Fibroblast of skin of abdomen (primary cell): ENCODE measurements around the gene CLDN8. TPM values are rescaled to one million over a fixed set of nuclear protein-coding genes. Genes with fewer than 3 reads are reported as not detected.

Experiments
- DNase-seq: peaks from one replicate; pipeline ENCODE4 v3.0.0-alpha.2; 2013
- polyA plus RNA-seq, 2 experiments: library from polyadenylated mRNA; unstranded; fragments of 120-200 nt; gene quantifications; one replicate each; pipeline ENCODE4 v1.2.1, GENCODE V29; 2013; ENCODE audit not compliant: insufficient read length in 2 of 2

The CLDN8 gene
- not detected for polyA plus RNA-seq (2013, experiment 1 of 2; ENCODE audit: insufficient read length)
- polyA plus RNA-seq (2013, experiment 2 of 2; ENCODE audit: insufficient read length): not detected

- DNase-seq: no peak
Observed at GRCh38 chr21:30216041-30216723, at the start of gene CLDN8. TSS of gene CLDN8 (minus strand) at chr21:30216097. CDS start at chr21:30215925, 172 bp downstream.

- DNase-seq: peak; percentile 31
Observed at GRCh38 chr21:30257773-30258172, 41.9 kb upstream of the CLDN8 start.

DNA sequence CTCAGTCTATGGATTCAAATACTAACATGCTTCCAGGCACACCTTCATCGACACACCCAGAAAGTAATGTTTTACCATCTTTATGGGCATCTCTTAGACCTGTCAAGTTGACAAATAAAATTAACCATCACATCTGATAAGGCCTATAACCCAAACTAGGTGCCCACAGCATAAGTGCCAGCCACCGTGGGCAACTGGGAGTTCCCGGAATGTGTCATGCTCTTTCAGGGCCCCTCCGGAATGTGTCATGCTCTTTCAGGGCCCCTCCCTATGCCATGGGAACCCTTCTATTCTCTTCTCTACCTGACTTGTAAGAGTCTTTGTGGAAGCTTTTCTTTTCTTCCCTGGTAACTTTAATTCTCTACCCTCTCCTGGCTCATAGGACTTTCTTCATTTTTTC lies 40.2 kb upstream of the CLDN8 start:
- no peak for DNase-seq

GRCh38 chr21:30255679-30256078 lies 39.8 kb upstream of the CLDN8 start:
- no peak for DNase-seq

DNA sequence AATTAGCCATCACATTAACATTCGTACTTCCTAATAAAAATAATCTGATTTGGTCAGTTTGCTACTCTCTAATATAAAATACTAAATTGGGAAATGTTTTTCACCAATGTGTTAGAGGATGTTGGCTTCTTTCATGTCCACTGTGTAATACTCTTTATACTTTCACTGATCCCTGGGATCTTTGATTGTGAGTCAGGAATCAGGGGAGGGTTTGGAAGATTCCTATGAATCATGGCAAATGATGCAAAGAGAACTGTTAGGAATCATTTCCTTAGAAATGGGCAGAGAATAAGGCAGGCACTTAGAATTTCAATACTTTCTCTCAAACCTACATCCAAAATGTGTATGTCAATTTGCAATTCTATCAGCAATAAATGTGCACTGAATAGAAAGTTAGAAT lies 35.9 kb upstream of the CLDN8 start:
- no peak for DNase-seq

DNA sequence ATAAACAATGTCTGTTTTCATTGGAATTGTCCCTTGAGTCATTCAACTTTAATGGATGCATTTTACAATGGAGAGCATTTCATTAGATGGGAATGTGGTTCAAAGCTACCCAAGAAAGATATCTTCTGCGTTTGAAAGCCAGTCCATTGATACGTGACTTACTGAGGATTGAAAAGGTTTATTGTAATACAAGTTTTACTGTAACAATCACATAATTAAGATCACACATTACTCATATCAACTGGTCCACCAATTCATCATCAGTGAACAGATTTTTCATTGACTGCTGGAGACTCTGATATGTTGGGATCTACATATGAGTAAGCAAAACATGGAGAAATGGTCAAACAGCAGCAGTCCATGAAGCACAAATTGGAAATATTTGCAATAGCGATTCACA lies 34.0 kb upstream of the CLDN8 start:
- no peak for DNase-seq

GRCh38 chr21:30248844-30249243 lies 32.9 kb upstream of the CLDN8 start:
- DNase-seq: no peak

- no peak for DNase-seq
Observed at GRCh38 chr21:30245061-30245460, 29.2 kb upstream of the CLDN8 start.

DNA sequence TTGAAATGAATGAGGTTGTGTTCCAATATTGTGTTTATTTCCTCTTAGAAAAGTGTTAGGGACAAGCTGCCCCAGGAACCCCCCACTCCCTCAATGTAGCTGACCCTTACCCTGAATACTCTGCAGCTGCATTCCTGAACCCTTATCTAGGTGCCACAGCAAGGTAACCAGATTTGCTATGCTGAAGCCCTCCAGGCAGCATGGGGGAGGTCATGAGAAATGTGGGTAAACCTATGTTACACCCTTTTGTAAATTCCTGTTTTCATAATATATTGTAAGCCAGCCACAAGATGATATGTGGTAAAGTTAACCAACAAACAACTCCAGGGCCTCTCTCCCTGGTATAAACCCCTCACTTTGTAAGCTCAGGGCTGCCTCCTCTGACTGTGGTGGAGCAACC lies 27.8 kb upstream of the CLDN8 start:
- DNase-seq: no peak

GRCh38 chr21:30240661-30241060 lies 24.8 kb upstream of the CLDN8 start:
- DNase-seq: no peak

DNA sequence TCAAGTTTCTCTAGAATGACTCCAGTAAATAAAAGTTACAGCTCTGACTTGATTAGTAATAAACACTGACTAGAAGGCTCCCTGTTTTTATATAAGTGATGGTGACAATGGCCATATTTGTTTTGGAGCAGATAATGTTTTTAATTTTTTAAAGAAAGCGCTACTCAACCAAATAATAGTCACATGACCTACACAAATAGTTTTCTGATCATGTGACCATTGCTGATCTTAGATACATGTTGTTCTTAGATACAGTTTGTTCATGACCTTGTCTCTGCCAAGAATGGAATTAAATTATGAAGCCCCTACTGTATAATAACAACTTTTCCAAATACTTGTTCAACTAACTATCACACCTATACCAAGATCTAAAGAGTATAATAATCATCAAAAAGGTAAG lies 22.3 kb upstream of the CLDN8 start:
- DNase-seq: no peak

GRCh38 chr21:30234643-30235042 lies 18.7 kb upstream of the CLDN8 start:
- DNase-seq: peak; percentile 63

GRCh38 chr21:30234050-30234449 lies 18.2 kb upstream of the CLDN8 start:
- no peak for DNase-seq

DNA sequence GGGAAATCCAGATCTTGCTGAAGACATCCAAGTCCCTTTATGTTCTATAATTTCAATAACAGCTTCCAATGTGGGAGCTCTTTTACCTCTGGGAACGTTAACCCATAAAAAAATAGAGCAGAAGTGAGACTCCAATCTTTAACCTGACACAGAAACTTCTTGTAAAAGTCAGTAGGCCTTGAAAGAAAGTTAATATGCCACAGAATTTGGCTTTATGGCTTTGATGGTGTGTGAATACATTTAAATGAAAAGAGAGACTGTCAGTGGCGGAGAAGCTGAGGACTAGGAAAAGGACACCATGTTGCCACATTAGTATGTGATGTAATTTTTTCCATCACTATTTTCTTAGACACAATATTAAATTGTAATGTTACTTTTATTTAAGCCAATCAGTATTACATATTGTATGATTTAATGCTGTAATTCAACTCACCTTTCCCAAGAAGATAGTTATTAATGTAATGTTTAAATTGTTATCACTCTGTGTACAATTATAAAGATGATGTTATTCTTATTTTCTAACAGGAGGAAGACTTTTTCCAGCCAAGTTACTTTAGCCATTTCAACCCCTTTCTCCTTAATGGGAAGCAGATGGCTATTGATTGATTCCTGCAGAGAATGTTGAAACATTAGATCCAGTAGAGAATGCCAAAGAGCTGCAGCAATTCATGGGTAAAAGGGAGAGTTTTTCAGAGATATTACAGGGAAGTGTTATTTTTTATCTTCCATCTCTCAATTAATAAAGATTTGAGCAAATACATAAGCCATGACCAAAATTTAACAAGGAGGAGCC lies 17.5 kb upstream of the CLDN8 start:
- DNase-seq: peak; percentile 51

DNA sequence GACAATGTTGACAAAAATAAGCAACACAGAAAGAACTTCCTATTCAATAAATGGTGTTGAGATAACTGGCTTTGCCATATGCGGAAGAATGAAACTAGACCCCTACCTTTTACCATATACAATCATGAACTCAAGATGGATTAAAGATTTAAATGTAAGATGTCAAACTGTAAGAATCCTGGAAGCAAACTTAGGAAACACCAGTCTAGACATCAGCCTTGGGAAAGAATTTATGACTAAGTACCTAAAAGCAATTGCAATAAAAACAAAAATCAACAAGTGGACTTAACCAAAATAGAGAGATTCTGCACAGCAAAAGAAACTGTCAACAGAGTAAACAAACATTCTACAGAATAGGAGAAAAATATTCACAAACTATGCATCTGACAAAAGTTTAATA lies 16.1 kb upstream of the CLDN8 start:
- DNase-seq: peak; percentile 15

DNA sequence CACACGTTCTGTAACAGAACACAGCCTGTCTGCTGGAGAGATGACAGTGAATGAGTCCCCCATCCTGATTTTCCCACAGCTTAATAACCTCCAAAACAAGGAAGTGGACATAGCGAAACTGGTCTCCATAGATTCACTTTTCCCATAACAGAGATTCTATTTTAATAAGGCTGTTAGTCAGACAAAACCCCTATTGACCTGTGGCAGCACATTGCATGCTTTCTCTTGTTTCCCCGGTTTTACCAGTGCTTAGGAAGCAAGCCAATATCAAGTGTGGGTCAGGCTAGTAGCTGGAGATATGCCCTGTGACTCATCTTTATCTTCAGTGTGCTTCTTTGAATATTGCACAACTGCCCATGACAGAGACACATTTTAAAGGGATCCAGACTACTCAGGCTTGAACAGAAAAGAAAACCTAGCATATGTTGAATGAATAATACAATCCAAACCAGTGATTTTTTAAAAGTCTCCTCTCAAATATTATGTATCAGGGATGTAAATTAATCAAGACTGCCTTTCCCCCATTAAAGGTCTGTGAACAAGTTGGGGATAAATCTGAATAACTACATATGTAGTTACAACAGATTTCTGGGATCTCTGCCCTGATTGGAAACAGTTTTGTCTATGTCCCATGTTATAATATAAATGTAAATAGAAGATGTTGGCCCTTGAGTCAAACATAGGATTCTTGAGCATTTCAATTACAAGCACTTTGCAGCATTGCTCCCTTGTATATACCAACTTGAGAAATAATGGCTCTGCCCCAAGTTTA lies 11.9 kb upstream of the CLDN8 start:
- DNase-seq: peak; percentile 96

DNA sequence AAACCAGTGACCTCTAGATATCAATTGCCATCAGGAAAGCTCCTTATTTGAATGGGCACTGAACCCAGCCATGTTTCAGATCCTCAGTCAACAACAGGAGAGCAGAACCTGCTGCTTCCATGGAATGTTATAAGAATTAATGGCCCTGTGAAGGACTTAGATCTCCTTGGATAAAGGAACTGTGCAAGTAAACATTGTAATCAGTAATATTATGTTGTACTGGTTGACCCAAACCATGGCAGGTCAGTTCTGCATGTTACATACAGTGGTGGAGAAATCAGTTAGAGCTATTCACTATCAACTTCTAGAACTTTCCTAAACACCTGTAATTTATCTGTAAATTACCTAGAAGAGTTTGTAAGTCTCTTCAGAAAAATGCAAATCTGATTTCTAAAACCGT lies 11.2 kb upstream of the CLDN8 start:
- DNase-seq: no peak

GRCh38 chr21:30223596-30223995 lies 7.7 kb upstream of the CLDN8 start:
- no peak for DNase-seq

DNA sequence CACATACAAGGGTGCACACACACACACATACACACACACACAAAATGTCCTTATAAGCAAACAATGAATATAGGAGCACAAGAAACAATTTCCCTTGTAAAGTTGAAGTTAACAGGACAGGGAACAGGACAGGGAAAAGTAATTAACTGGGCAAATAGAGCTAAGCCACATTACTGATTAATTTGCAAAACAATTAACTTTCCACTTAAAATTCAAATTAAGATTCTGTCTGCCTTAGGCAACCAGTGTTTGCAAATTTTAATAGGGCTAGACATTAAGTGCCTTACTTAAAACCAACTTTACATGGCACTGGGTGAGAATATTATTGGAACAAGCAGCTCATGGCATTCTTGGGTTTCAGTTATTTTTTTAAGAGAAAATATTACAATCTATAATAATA lies 6.8 kb upstream of the CLDN8 start:
- DNase-seq: no peak

DNA sequence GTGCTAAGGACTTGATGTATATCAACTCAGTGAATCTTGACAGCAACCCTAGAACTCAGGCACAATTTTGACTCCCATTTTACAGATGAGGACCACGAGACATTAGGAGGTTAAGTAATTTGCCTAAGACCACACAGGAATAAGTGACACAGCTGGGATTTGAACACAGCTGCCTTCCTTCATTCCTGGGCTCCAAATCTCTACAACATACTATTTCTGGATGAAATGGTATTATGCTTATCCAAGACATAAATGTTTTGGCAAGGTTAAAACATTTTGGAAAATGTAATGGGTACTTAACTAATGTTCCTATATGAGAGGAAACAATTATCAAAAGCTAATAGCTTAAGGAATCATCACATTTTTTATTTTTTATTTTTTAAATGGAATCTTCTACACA lies 4.8 kb downstream of the CLDN8 start:
- no peak for DNase-seq

DNA sequence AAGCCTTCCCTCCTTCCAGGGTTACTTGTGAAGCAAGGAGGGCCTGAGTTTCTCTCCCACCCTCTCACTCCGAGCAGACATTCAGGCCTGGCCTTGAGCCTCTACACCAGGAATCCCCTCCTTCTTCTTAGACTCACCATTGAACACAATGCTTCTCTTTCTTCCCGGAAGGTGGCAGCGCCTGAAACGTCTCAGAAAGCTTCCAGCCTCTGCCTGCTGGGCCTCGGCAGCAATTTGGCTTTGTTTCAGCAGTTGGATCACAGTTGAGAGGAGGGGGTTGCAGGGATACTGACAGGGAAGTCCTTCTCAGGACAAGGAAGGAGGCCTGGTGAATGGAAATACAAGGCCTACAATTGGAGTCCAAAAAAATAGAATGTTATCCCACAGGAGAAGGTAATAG lies 6.3 kb downstream of the CLDN8 start:
- no peak for DNase-seq

DNA sequence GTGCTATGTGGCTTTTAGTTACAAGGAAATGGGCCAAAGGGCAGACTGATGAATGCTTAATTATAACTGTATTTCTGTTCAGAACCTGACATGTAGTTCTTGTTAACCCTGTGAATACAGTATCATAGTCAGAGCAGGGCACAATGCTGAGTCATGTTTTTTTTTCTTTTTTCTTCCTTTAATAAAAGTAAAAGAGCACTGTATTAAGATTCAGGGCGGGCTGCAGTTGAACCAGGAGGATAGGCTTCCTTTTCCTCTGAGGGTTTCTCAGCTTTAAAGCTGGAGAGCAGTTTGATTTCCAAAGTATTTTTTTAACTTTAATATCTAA lies 8.7 kb downstream of the CLDN8 start:
- DNase-seq: no peak

DNA sequence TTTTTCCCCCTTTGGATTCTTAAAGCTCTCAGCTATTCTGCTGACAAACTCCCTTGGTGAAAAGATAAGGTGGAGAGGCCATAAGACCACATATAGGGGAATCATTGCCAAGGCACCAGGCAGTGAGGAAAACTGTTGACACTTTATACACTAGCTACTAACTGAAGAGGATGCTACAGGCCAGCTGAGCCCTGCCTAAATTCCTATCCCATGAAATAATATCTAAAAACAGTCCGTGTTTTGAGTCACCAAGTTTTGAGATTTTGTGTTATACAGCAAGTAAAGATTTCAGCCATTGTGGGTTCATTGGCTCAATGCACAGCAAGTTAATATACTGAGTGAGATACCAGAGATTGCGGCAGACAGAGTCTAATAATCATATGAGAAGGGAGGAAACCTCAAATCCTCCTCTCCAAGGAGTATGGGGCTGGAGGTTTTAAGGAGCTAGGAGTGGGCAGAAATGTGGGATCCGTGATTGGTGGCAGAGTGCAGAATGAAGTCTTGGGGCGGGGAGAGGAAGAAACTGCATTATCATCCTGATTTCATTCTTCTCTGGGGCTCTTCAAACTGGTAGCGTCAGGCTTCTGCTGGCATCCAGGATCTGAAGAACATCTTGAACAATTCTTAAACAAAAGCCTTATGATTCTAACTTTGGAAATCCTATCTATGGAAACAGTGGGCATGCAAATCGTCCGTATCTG lies 9.2 kb downstream of the CLDN8 start:
- DNase-seq: peak; percentile 35
